ENCODE measurements around the gene RFFL. TPM values are rescaled to one million over a fixed set of nuclear protein-coding genes. Genes with fewer than 3 reads are reported as not detected.
"Not testable (repeated sequence)": the region's sequence is repeated elsewhere in the genome, so short reads cannot be mapped to it uniquely, and the experiment has no call there.

Gene RFFL
- total and polyA plus RNA-seq, 3 donors from 2014 or later, result 42.0 to 68.6 (median 46.3) TPM

DNA sequence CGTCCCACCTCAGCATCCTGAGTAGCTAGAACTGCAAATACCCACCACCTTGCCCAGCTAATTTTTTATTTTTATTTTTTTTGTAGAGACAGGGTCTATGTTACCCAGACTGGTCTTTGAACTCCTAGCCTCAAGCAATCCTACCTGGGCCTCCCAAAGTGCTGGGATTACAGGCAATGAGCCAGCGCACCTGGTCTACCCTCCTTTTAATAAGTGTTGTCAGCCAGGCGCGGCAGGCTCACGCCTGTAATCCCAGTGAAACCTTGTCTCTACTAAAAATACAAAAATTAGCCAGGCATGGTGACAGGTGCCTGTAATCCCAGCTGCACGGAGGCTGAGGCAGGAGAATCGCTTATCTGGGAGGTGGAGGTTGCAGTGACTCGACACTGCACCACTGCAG is 19.3 kb downstream of the RFFL start:
- no peaks in the 10 kb centered on the region for H3K9me3 ChIP-seq
- no peak overlapping the region for H3K4me3 ChIP-seq
- intact Hi-C loops (cut with DNase I; ENCODE audit: low total_unique reads), result no loop called here
- no peaks in the 10 kb centered on the region for H3K27me3 ChIP-seq
- TF ChIP-seq, protein P1, sequence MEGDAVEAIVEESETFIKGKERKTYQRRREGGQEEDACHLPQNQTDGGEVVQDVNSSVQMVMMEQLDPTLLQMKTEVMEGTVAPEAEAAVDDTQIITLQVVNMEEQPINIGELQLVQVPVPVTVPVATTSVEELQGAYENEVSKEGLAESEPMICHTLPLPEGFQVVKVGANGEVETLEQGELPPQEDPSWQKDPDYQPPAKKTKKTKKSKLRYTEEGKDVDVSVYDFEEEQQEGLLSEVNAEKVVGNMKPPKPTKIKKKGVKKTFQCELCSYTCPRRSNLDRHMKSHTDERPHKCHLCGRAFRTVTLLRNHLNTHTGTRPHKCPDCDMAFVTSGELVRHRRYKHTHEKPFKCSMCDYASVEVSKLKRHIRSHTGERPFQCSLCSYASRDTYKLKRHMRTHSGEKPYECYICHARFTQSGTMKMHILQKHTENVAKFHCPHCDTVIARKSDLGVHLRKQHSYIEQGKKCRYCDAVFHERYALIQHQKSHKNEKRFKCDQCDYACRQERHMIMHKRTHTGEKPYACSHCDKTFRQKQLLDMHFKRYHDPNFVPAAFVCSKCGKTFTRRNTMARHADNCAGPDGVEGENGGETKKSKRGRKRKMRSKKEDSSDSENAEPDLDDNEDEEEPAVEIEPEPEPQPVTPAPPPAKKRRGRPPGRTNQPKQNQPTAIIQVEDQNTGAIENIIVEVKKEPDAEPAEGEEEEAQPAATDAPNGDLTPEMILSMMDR (IDR thresholded peaks at IDR 0.05), result no peak
- no peak for TF ChIP-seq POLR2A (IDR thresholded peaks at IDR 0.05)
- 89 to 95% methylated on average over 8 of the region's 8 CpGs for WGBS, 2 donors
- H3K4me1 ChIP-seq, result no peaks in the 10 kb centered on the region
- H3K27ac ChIP-seq, result no peak overlapping the region
- DNase-seq, result no peak
- no peaks in the 10 kb centered on the region for H3K36me3 ChIP-seq (ENCODE audit: low read depth, missing control alignments)

DNA sequence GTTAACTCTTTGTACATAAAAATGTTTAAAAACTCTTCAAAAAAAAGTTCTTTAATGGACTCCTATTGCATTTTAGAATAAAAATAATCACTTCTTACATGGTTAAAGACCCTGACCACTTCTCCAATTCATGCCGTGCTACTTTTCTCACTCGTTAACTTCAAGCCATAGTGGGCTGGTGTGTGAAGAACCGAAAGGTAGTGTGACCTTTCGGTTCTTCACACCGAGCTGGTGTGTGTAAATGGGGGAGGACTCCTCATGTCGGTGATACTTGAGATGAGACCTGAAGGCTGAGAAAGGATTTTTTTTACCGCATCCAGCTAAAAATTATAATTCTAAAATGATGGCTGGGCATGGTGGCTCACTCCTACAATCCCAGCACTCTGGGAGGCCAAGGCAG is 22.1 kb downstream of the RFFL start:
- H3K9me3 ChIP-seq, result no peaks in the 10 kb centered on the region
- intact Hi-C loops (cut with DNase I; ENCODE audit: low total_unique reads), result no loop called here
- no peak overlapping the region for H3K4me3 ChIP-seq
- TF ChIP-seq POLR2A (IDR thresholded peaks at IDR 0.05), result no peak
- TF ChIP-seq, protein P1 (IDR thresholded peaks at IDR 0.05), result no peak
- no peaks in the 10 kb centered on the region for H3K27me3 ChIP-seq
- 93 to 95% methylated on average over 7 of the region's 7 CpGs for WGBS, 2 donors
- DNase-seq, result no peak
- no peaks in the 10 kb centered on the region for H3K36me3 ChIP-seq (ENCODE audit: low read depth, missing control alignments)
- no peaks in the 10 kb centered on the region for H3K4me1 ChIP-seq
- H3K27ac ChIP-seq, result no peak overlapping the region

DNA sequence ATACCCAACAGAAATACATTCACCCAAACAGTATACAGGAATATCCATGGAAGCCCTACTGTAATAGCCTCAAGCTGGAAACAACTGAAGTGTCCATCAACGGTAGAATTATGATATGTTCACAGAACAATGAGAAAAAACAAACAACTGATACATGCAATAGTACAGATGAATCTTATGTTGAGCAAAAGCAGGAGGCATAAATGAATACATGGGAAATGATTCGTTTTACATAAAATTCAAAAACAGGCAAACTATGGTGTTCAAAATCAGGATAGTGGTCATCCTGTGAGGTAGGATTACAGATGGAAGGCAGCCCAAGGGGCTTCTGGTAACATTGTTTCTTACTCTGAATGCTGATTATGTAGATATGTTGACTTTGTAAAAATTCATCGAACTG is 25.1 kb downstream of the RFFL start:
- 73 to 75% methylated on average over 3 of the region's 3 CpGs for WGBS, 2 donors
- H3K9me3 ChIP-seq, result no peaks in the 10 kb centered on the region
- intact Hi-C loops (cut with DNase I; ENCODE audit: low total_unique reads), result no loop called here
- no peaks in the 10 kb centered on the region for H3K4me1 ChIP-seq
- no peaks in the 10 kb centered on the region for H3K27me3 ChIP-seq
- no peak overlapping the region for H3K4me3 ChIP-seq
- no peaks in the 10 kb centered on the region for H3K36me3 ChIP-seq (ENCODE audit: low read depth, missing control alignments)
- TF ChIP-seq POLR2A (IDR thresholded peaks at IDR 0.05), result no peak
- TF ChIP-seq, protein P1 (IDR thresholded peaks at IDR 0.05), result no peak
- H3K27ac ChIP-seq, result no peak overlapping the region
- no peak for DNase-seq

DNA sequence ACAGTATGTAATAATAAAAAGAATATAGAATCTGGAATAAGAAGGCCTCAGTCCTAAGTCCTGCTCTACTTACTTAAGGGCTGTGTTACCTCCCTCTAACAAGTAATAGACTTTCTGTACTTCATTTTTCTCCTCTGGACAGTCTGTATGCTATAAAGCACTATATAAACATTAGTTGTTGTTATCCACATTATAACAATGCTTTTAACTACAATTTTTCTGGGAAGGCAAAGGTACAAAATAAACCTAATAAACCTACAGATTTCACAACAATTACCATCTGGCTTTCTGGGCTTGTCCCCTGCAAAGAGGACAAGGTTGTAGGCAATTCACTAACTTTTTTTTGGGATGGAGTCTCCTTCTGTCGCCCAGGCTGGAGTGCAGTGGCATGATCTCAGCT is 32.7 kb downstream of the RFFL start:
- WGBS, 2 donors, result 78 to 96% methylated on average over 1 of the region's 1 CpG
- no peak overlapping the region for H3K4me3 ChIP-seq
- no peaks in the 10 kb centered on the region for H3K27me3 ChIP-seq
- peaks cover 2% of the 10 kb centered on the region for H3K4me1 ChIP-seq
- H3K27ac ChIP-seq, result no peak overlapping the region
- intact Hi-C loops (cut with DNase I; ENCODE audit: low total_unique reads), result no loop called here
- H3K36me3 ChIP-seq (ENCODE audit: low read depth, missing control alignments), result no peaks in the 10 kb centered on the region
- H3K9me3 ChIP-seq, result no peaks in the 10 kb centered on the region
- TF ChIP-seq POLR2A (IDR thresholded peaks at IDR 0.05), result no peak
- TF ChIP-seq, protein P1 (IDR thresholded peaks at IDR 0.05), result no peak
- DNase-seq, result no peak

DNA sequence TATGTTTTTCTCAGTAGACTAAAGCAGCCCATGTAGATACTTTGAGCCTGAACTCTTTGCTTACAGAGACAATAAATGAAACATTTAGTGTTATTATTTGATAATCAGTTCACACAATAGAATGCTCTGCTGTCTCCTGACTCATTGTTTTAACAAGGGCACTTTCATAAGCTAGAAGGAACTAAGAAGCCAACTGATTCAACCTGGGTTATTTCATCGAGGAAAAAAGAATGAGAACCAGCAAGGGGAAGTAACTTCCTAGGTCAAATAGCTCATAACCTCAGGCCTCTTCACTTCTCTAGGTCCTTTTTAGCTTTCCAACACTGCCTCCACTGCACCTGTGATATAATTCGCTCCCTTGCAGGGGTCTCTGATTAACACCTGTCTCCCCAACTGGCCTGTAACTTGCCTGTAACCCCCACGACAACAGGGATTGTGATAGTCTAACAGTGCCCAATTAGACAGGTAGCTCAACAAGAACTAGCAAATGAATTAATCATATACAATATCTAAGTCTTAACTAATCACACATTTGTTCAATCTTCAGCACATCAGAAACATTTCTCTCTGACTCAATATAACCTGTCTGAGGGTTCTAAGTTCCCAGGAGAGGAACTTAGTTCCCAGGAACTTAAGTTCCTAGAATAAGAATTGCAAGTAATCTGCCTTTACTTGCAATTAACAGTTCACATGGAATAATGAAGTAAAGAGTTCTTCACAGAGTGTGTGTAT is 34.8 kb downstream of the RFFL start:
- intact Hi-C loops (cut with DNase I; ENCODE audit: low total_unique reads), result no loop called here
- Histone ChIP-seq H3K27me3 (no peaks in the 10 kb centered on the region), H3K27ac (no peak overlapping the region), H3K9me3 (no peaks in the 10 kb centered on the region), H3K36me3 (ENCODE audit: low read depth, missing control alignments) (no peaks in the 10 kb centered on the region), H3K4me1 (peaks cover 2% of the 10 kb centered on the region), H3K4me3 (no peak overlapping the region)
- WGBS, 2 donors, result 77 to 78% methylated on average over 3 of the region's 3 CpGs
- DNase-seq, result no peak
- TF ChIP-seq, protein P1 (IDR thresholded peaks at IDR 0.05), result no peak
- TF ChIP-seq POLR2A (IDR thresholded peaks at IDR 0.05), result no peak

DNA sequence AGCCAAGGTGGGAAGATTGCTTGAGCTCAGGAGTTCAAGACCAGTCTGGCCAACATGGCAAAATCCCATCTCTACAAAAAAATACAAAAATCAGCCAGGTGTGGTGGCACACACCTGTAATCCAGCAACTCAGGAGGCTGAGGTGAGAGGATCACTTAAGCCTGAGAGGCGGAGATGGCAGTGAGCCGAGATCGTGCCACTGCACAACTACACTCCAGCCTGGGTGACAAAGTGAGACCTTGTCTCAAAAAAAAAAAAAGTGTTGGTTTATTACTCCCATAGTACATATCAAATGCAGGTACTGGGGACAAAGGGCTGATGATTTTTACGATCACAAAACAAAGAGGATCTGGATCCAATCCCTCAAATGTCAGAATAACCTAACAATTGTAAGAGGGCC is 35.4 kb downstream of the RFFL start:
- H3K4me3 ChIP-seq; DNase-seq; H3K27ac ChIP-seq; intact Hi-C loops (cut with DNase I; ENCODE audit: low total_unique reads); H3K4me1 ChIP-seq; H3K27me3 ChIP-seq; H3K36me3 ChIP-seq (ENCODE audit: low read depth, missing control alignments); H3K9me3 ChIP-seq: not testable (repeated sequence)
- 75 to 89% methylated on average over 4 of the region's 4 CpGs for WGBS, 2 donors
